Left ventricle myocardium inferior (tissue), 1 donor: Measurements from ENCODE around the gene PPP1R13L. TPM values are rescaled to one million over a fixed set of nuclear protein-coding genes. Genes with fewer than 3 reads are reported as not detected.

Experiments
- DNase-seq: peaks from one replicate; pipeline ENCODE4 v3.0.0-alpha.2; 2020
- H3K27ac ChIP-seq: fragments of 200-600 bp; replicated peaks from 2 replicates; pipeline ENCODE4 v1.8.0; 2021
- H3K27me3 ChIP-seq: fragments of 200-600 bp; 2 replicates; pipeline ENCODE4 v1.8.0; 2021; ENCODE audit warnings: low read depth
- H3K36me3 ChIP-seq: fragments of 200-600 bp; 2 replicates; pipeline ENCODE4 v1.8.0; 2021
- H3K4me1 ChIP-seq: fragments of 200-600 bp; 2 replicates; pipeline ENCODE4 v1.8.0; 2021
- H3K4me3 ChIP-seq: fragments of 200-600 bp; 2 replicates; pipeline ENCODE4 v1.8.0; 2021; ENCODE audit warnings: mild to moderate bottlenecking, moderate library complexity
- H3K9me3 ChIP-seq: fragments of 200-600 bp; replicated peaks from 2 replicates; pipeline ENCODE4 v1.8.0; 2021
- CTCF ChIP-seq: fragments of 200-600 bp; IDR thresholded peaks from 2 replicates; pipeline ENCODE4 v1.8.0; 2021; ENCODE audit warnings: antibody characterized with exemption, mild to moderate bottlenecking, borderline replicate concordance
- intact Hi-C: fragments of 100-400 bp; cut with micrococcal nuclease; formaldehyde crosslinking; loops from one replicate; pipeline ENCODE4 v1.11.0; 2022
- long read RNA-seq: library from polyadenylated mRNA; unstranded; transcript quantifications from one replicate; pipeline ENCODE4 v2.0.0, GENCODE V29; 2021
- total RNA-seq: library from RNA; stranded (reverse); fragmentation: NEBNext Ultra II Directional; extraction: Animal tissue kit (Norgen Biotek cat#: 25700); gene quantifications from one replicate; pipeline ENCODE4 v1.2.1, GENCODE V29; 2021
- donor health status: DM: no; HTN: yes; CAD: no; lungs with severe emphysema.

The PPP1R13L gene
- total RNA-seq, result 207 TPM
- long read RNA-seq, transcript PPP1R13L-204 (6 exons, 2,512 nt), result major isoform, 26 of 125 reads
- long read RNA-seq, transcript PPP1R13L-201 (13 exons, 3,104 nt), result minor isoform, 8 of 125 reads
- long read RNA-seq, partial matches to known transcripts, result 89 of 125 reads
- long read RNA-seq, other reads (novel, unspliced or antisense), result 2 of 125 reads

- Histone ChIP-seq H3K4me3 (peak within 1 kb of the TSS; percentile 88), H3K27me3 (no peaks in the 10 kb centered on the region), H3K27ac (peak within 1 kb of the TSS; percentile 97), H3K9me3 (no peaks in the 10 kb centered on the region), H3K4me1 (peaks cover 73% of the 10 kb centered on the region), H3K36me3 (peaks cover 2% of the 10 kb centered on the region)
- TF ChIP-seq CTCF, result no peak
- peak; percentile 89 for DNase-seq
- intact Hi-C loops, result no loop called here
Measured at GRCh38 chr19:45404557-45405434, at the start of gene PPP1R13L. Gene PPP1R13L (minus strand): TSS chr19:45405069. CDS start chr19:45398318, 6,751 bp downstream.

GRCh38 chr19:45451850-45452387, 47.0 kb upstream of the PPP1R13L start:
- TF ChIP-seq CTCF, result no peak
- Histone ChIP-seq H3K36me3 (no peaks in the 10 kb centered on the region), H3K27ac (peak overlapping the region; percentile 82), H3K9me3 (no peaks in the 10 kb centered on the region), H3K27me3 (no peaks in the 10 kb centered on the region), H3K4me3 (no peak overlapping the region), H3K4me1 (peaks cover 46% of the 10 kb centered on the region)
- no peak for DNase-seq
- intact Hi-C loops, result no loop called here

- TF ChIP-seq CTCF, result no peak
- peaks cover 44% of the 10 kb centered on the region for H3K4me1 ChIP-seq
- H3K36me3 ChIP-seq, result no peaks in the 10 kb centered on the region
- H3K27me3 ChIP-seq, result no peaks in the 10 kb centered on the region
- peak overlapping the region; percentile 78 for H3K4me3 ChIP-seq
- intact Hi-C loops, result no loop called here
- peak overlapping the region; percentile 82 for H3K27ac ChIP-seq
- no peaks in the 10 kb centered on the region for H3K9me3 ChIP-seq
- no peak for DNase-seq
Measured at GRCh38 chr19:45451131-45451849, 46.4 kb upstream of the PPP1R13L start.

- H3K4me3 ChIP-seq, result peak overlapping the region; percentile 78
- H3K27me3 ChIP-seq, result no peaks in the 10 kb centered on the region
- no peaks in the 10 kb centered on the region for H3K9me3 ChIP-seq
- no peak for DNase-seq
- peaks cover 33% of the 10 kb centered on the region for H3K4me1 ChIP-seq
- peak overlapping the region; percentile 82 for H3K27ac ChIP-seq
- intact Hi-C loops, result no loop called here
- no peaks in the 10 kb centered on the region for H3K36me3 ChIP-seq
- TF ChIP-seq CTCF, result no peak
Measured at GRCh38 chr19:45450012-45450333, 45.1 kb upstream of the PPP1R13L start.

GRCh38 chr19:45448887-45449299, 44.0 kb upstream of the PPP1R13L start:
- H3K4me1 ChIP-seq, result peaks cover 38% of the 10 kb centered on the region
- no peak overlapping the region for H3K27ac ChIP-seq
- no peak for DNase-seq
- H3K4me3 ChIP-seq, result no peak overlapping the region
- H3K9me3 ChIP-seq, result no peaks in the 10 kb centered on the region
- H3K27me3 ChIP-seq, result no peaks in the 10 kb centered on the region
- TF ChIP-seq CTCF, result no peak
- H3K36me3 ChIP-seq, result no peaks in the 10 kb centered on the region
- intact Hi-C loops, result no loop called here
